ENCODE results near the gene AMZ1.
"Not testable (repeated sequence)": the region's sequence is repeated elsewhere in the genome, so short reads cannot be mapped to it uniquely, and the experiment has no call there.

The AMZ1 gene

GRCh38 chr7:2673934-2674333 lies 14.1 kb upstream of the AMZ1 start:
- Histone ChIP-seq H3K4me3 (ENCODE audit: low read depth in 1 of 2, low read length in 2 of 2) (no peak overlapping the region), H3K36me3 (ENCODE audit: control insufficient read depth in 1 of 2, insufficient read depth in 2 of 2, low read length in 2 of 2) (no peaks in the 10 kb centered on the region), H3K9me3 (ENCODE audit: control insufficient read depth in 1 of 2, low read length in 2 of 2) (peaks cover 0 to 4% of the 10 kb centered on the region in 2 donors), H3K27ac (ENCODE audit: low read length) (no peak overlapping the region), H3K4me1 (ENCODE audit: control insufficient read depth in 1 of 2, insufficient read depth in 2 of 2, low read length in 2 of 2) (no peaks in the 10 kb centered on the region), H3K27me3 (ENCODE audit: low read depth, low read length) (no peaks in the 10 kb centered on the region)

- Histone ChIP-seq H3K9me3 (ENCODE audit: control insufficient read depth in 1 of 2, low read length in 2 of 2) (peaks cover 0 to 4% of the 10 kb centered on the region in 2 donors), H3K4me1 (ENCODE audit: control insufficient read depth in 1 of 2, insufficient read depth in 2 of 2, low read length in 2 of 2) (no peaks in the 10 kb centered on the region), H3K27ac (ENCODE audit: low read length) (no peak overlapping the region), H3K27me3 (ENCODE audit: low read depth, low read length) (no peaks in the 10 kb centered on the region), H3K4me3 (ENCODE audit: low read depth in 1 of 2, low read length in 2 of 2) (no peak overlapping the region), H3K36me3 (ENCODE audit: control insufficient read depth in 1 of 2, insufficient read depth in 2 of 2, low read length in 2 of 2) (no peaks in the 10 kb centered on the region)
These were observed 12.7 kb upstream of the AMZ1 start for GRCh38 chr7:2675256-2675764.

- H3K4me1 ChIP-seq (ENCODE audit: control insufficient read depth in 1 of 2, insufficient read depth in 2 of 2, low read length in 2 of 2); H3K36me3 ChIP-seq (ENCODE audit: control insufficient read depth in 1 of 2, insufficient read depth in 2 of 2, low read length in 2 of 2); H3K27ac ChIP-seq (ENCODE audit: low read length); H3K27me3 ChIP-seq (ENCODE audit: low read depth, low read length); H3K4me3 ChIP-seq (ENCODE audit: low read depth in 1 of 2, low read length in 2 of 2); H3K9me3 ChIP-seq (ENCODE audit: control insufficient read depth in 1 of 2, low read length in 2 of 2): not testable (repeated sequence)
These were observed 11.4 kb upstream of the AMZ1 start for GRCh38 chr7:2676576-2676975.

- H3K9me3 ChIP-seq (ENCODE audit: control insufficient read depth in 1 of 2, low read length in 2 of 2); H3K36me3 ChIP-seq (ENCODE audit: control insufficient read depth in 1 of 2, insufficient read depth in 2 of 2, low read length in 2 of 2); H3K27me3 ChIP-seq (ENCODE audit: low read depth, low read length); H3K4me1 ChIP-seq (ENCODE audit: control insufficient read depth in 1 of 2, insufficient read depth in 2 of 2, low read length in 2 of 2); H3K27ac ChIP-seq (ENCODE audit: low read length); H3K4me3 ChIP-seq (ENCODE audit: low read depth in 1 of 2, low read length in 2 of 2): not testable (repeated sequence)
These were observed 9.5 kb upstream of the AMZ1 start for GRCh38 chr7:2678454-2678853.

GRCh38 chr7:2679135-2680127 lies 8.6 kb upstream of the AMZ1 start:
- H3K4me3 ChIP-seq (ENCODE audit: low read depth in 1 of 2, low read length in 2 of 2); H3K27me3 ChIP-seq (ENCODE audit: low read depth, low read length); H3K4me1 ChIP-seq (ENCODE audit: control insufficient read depth in 1 of 2, insufficient read depth in 2 of 2, low read length in 2 of 2); H3K9me3 ChIP-seq (ENCODE audit: control insufficient read depth in 1 of 2, low read length in 2 of 2); H3K36me3 ChIP-seq (ENCODE audit: control insufficient read depth in 1 of 2, insufficient read depth in 2 of 2, low read length in 2 of 2); H3K27ac ChIP-seq (ENCODE audit: low read length): not testable (repeated sequence)

GRCh38 chr7:2680256-2680655 lies 7.7 kb upstream of the AMZ1 start:
- Histone ChIP-seq H3K27ac (ENCODE audit: low read length) (no peak overlapping the region), H3K36me3 (ENCODE audit: control insufficient read depth in 1 of 2, insufficient read depth in 2 of 2, low read length in 2 of 2) (no peaks in the 10 kb centered on the region)

GRCh38 chr7:2680792-2681490 lies 7.1 kb upstream of the AMZ1 start:
- peaks cover 0 to 7% of the 10 kb centered on the region in 2 donors for H3K4me1 ChIP-seq (ENCODE audit: control insufficient read depth in 1 of 2, insufficient read depth in 2 of 2, low read length in 2 of 2)
- no peaks in the 10 kb centered on the region for H3K9me3 ChIP-seq (ENCODE audit: control insufficient read depth in 1 of 2, low read length in 2 of 2)
- H3K4me3 ChIP-seq (ENCODE audit: low read depth in 1 of 2, low read length in 2 of 2) = no peak overlapping the region
- H3K27me3 ChIP-seq (ENCODE audit: low read depth, low read length) = peaks cover under 1% of the 10 kb centered on the region
- no peaks in the 10 kb centered on the region for H3K36me3 ChIP-seq (ENCODE audit: control insufficient read depth in 1 of 2, insufficient read depth in 2 of 2, low read length in 2 of 2)
- H3K27ac ChIP-seq (ENCODE audit: low read length) = no peak overlapping the region

More at GRCh38 chr7:2680256-2680655, 7.7 kb upstream of the AMZ1 start:
- H3K27me3 ChIP-seq (ENCODE audit: low read depth, low read length) = no peaks in the 10 kb centered on the region
- H3K4me3 ChIP-seq (ENCODE audit: low read depth in 1 of 2, low read length in 2 of 2) = no peak overlapping the region
- peaks cover 0 to 3% of the 10 kb centered on the region in 2 donors for H3K9me3 ChIP-seq (ENCODE audit: control insufficient read depth in 1 of 2, low read length in 2 of 2)
- H3K4me1 ChIP-seq (ENCODE audit: control insufficient read depth in 1 of 2, insufficient read depth in 2 of 2, low read length in 2 of 2) = peaks cover 0 to 7% of the 10 kb centered on the region in 2 donors

GRCh38 chr7:2681929-2682799 lies 5.8 kb upstream of the AMZ1 start:
- H3K4me3 ChIP-seq (ENCODE audit: low read depth in 1 of 2, low read length in 2 of 2) = no peak overlapping the region
- no peak overlapping the region for H3K27ac ChIP-seq (ENCODE audit: low read length)
- H3K36me3 ChIP-seq (ENCODE audit: control insufficient read depth in 1 of 2, insufficient read depth in 2 of 2, low read length in 2 of 2) = no peaks in the 10 kb centered on the region
- peaks cover 9% of the 10 kb centered on the region for H3K27me3 ChIP-seq (ENCODE audit: low read depth, low read length)
- no peaks in the 10 kb centered on the region for H3K9me3 ChIP-seq (ENCODE audit: control insufficient read depth in 1 of 2, low read length in 2 of 2)
- H3K4me1 ChIP-seq (ENCODE audit: control insufficient read depth in 1 of 2, insufficient read depth in 2 of 2, low read length in 2 of 2) = peaks cover 0 to 7% of the 10 kb centered on the region in 2 donors

- H3K27me3 ChIP-seq (ENCODE audit: low read depth, low read length) = peaks cover 29% of the 10 kb centered on the region
- no peak overlapping the region for H3K4me3 ChIP-seq (ENCODE audit: low read depth in 1 of 2, low read length in 2 of 2)
- H3K36me3 ChIP-seq (ENCODE audit: control insufficient read depth in 1 of 2, insufficient read depth in 2 of 2, low read length in 2 of 2) = no peaks in the 10 kb centered on the region
- H3K4me1 ChIP-seq (ENCODE audit: control insufficient read depth in 1 of 2, insufficient read depth in 2 of 2, low read length in 2 of 2) = peaks cover 0 to 27% of the 10 kb centered on the region in 2 donors
- H3K27ac ChIP-seq (ENCODE audit: low read length) = no peak overlapping the region
- no peaks in the 10 kb centered on the region for H3K9me3 ChIP-seq (ENCODE audit: control insufficient read depth in 1 of 2, low read length in 2 of 2)
These were observed 3.5 kb upstream of the AMZ1 start for GRCh38 chr7:2684501-2684900.

GRCh38 chr7:2686101-2686500 lies 1.9 kb upstream of the AMZ1 start:
- H3K27ac ChIP-seq (ENCODE audit: low read length) = no peak overlapping the region
- H3K27me3 ChIP-seq (ENCODE audit: low read depth, low read length) = peaks cover 29% of the 10 kb centered on the region

More at GRCh38 chr7:2686101-2686500, 1.9 kb upstream of the AMZ1 start:
- Histone ChIP-seq H3K36me3 (ENCODE audit: control insufficient read depth in 1 of 2, insufficient read depth in 2 of 2, low read length in 2 of 2) (no peaks in the 10 kb centered on the region), H3K9me3 (ENCODE audit: control insufficient read depth in 1 of 2, low read length in 2 of 2) (no peaks in the 10 kb centered on the region), H3K4me1 (ENCODE audit: control insufficient read depth in 1 of 2, insufficient read depth in 2 of 2, low read length in 2 of 2) (peaks cover 0 to 21% of the 10 kb centered on the region in 2 donors), H3K4me3 (ENCODE audit: low read depth in 1 of 2, low read length in 2 of 2) (no peak overlapping the region)

All from muscle layer of duodenum (tissue), 2 donors.